Measurements from ENCODE around the gene XPNPEP3.
"Not testable (repeated sequence)": the region's sequence is repeated elsewhere in the genome, so short reads cannot be mapped to it uniquely, and the experiment has no call there.

- not testable (repeated sequence) for TF ChIP-seq TOX (CRISPR knock-in tag; IDR thresholded peaks at IDR 0.05; ENCODE audit: borderline replicate concordance); ZNF565 (CRISPR knock-in tag; conservative IDR thresholded peaks at IDR 0.05; ENCODE audit: low read depth); PATZ1 (CRISPR knock-in tag; IDR thresholded peaks at IDR 0.05; ENCODE audit: borderline replicate concordance); ISL1 (CRISPR knock-in tag; IDR thresholded peaks at IDR 0.05)
Measured at GRCh38 chr22:40826292-40826691, 30.7 kb upstream of the XPNPEP3 start.
